ENCODE results near the gene SV2C.

GRCh38 chr5:76192837-76193236, 109.7 kb downstream of the SV2C start:
- TF ChIP-seq CTCF (IDR thresholded peaks at IDR 0.05) (no peak), POLR2A (IDR thresholded peaks at IDR 0.05) (no peak)

All from testis (tissue), 2 donors.